Lower lobe of right lung (tissue), 2 donors: ENCODE results near the gene UCN3. TPM values are rescaled to one million over a fixed set of nuclear protein-coding genes. Genes with fewer than 3 reads are reported as not detected.

Source experiments
- ATAC-seq, 2 donors: fragments of 200-7000 bp; cut with Tn5 transposase; one replicate each; pipeline ENCODE4 v1.9.1; 2020 to 2022; ENCODE audit warnings: mild to moderate bottlenecking in 2 of 2, moderate library complexity in 2 of 2
- DNase-seq: peaks from one replicate; pipeline ENCODE4 v3.0.0-alpha.2; 2020
- H3K27ac ChIP-seq: fragments of 200-600 bp; one replicate; pipeline ENCODE4 v1.8.0; 2022
- H3K27me3 ChIP-seq: fragments of 200-600 bp; one replicate; pipeline ENCODE4 v1.8.0; 2022; ENCODE audit warnings: low read depth
- H3K36me3 ChIP-seq: fragments of 200-600 bp; one replicate; pipeline ENCODE4 v1.8.0; 2022; ENCODE audit warnings: mild to moderate bottlenecking
- H3K4me1 ChIP-seq: fragments of 200-600 bp; one replicate; pipeline ENCODE4 v1.8.0; 2022
- H3K4me3 ChIP-seq: fragments of 200-600 bp; one replicate; pipeline ENCODE4 v1.8.0; 2022; ENCODE audit warnings: mild to moderate bottlenecking
- H3K9me3 ChIP-seq: fragments of 200-600 bp; one replicate; pipeline ENCODE4 v1.8.0; 2022
- intact Hi-C: fragments of 100-400 bp; cut with DNase I; formaldehyde crosslinking; loops from one replicate; pipeline ENCODE4 v1.11.0; 2022
- total RNA-seq: library from RNA; stranded (reverse); fragmentation: NEBNext Ultra II Directional; extraction: Animal tissue kit (Norgen Biotek cat#: 25700); gene quantifications from one replicate; pipeline ENCODE4 v1.2.1, GENCODE V29; 2021
- TF ChIP-seq, protein P1 (sequence below): fragments of 200-600 bp; IDR thresholded peaks from one replicate; pipeline ENCODE4 v1.8.0; 2022; ENCODE audit warnings: antibody characterized with exemption, mild to moderate bottlenecking
- donor health status: DM: no; HTN: yes; CAD: no; lungs with severe emphysema.

UCN3 gene
- total RNA-seq, 1 donor from 2014 or later = 0.53 TPM

DNA sequence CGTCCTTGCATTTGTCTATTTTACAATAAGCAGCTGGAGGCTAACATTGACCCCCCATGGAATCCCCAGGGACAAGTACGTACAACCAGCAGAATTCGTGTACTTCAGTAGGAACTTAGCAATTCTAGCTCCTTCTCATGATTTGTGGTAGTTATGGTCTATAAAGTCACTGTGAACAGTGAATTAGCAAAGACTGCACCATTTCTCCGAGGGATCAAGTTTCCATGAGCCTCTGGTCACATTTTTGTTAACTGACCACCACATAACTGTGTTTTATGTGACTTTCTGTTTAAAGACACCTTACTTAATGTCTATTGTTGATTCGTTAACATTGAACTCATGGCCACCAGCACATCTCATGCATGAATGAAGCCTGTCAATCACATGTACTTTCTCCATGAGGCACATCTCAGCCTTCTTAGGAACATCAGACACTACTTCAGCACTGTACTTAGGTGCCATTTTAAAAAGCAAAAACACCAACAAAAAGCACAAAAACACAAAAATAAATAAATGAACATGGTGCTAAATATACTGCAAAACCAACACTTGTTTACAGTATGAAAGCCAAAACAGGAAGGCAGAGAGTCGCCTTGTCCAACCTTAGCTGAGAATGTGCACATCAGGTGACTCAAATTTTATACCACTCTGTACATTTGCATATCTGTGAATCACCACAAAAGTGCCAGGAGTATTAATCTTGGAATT is 9.0 kb upstream of the UCN3 start:
- Histone ChIP-seq H3K4me1 (no peaks in the 10 kb centered on the region), H3K4me3 (no peak overlapping the region), H3K36me3 (no peaks in the 10 kb centered on the region), H3K27me3 (no peaks in the 10 kb centered on the region), H3K27ac (no peak overlapping the region), H3K9me3 (no peaks in the 10 kb centered on the region)
- intact Hi-C loops = no loop called here
- no peak for ATAC-seq
- DNase-seq = no peak
- TF ChIP-seq, protein P1, sequence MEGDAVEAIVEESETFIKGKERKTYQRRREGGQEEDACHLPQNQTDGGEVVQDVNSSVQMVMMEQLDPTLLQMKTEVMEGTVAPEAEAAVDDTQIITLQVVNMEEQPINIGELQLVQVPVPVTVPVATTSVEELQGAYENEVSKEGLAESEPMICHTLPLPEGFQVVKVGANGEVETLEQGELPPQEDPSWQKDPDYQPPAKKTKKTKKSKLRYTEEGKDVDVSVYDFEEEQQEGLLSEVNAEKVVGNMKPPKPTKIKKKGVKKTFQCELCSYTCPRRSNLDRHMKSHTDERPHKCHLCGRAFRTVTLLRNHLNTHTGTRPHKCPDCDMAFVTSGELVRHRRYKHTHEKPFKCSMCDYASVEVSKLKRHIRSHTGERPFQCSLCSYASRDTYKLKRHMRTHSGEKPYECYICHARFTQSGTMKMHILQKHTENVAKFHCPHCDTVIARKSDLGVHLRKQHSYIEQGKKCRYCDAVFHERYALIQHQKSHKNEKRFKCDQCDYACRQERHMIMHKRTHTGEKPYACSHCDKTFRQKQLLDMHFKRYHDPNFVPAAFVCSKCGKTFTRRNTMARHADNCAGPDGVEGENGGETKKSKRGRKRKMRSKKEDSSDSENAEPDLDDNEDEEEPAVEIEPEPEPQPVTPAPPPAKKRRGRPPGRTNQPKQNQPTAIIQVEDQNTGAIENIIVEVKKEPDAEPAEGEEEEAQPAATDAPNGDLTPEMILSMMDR = no peak

DNA sequence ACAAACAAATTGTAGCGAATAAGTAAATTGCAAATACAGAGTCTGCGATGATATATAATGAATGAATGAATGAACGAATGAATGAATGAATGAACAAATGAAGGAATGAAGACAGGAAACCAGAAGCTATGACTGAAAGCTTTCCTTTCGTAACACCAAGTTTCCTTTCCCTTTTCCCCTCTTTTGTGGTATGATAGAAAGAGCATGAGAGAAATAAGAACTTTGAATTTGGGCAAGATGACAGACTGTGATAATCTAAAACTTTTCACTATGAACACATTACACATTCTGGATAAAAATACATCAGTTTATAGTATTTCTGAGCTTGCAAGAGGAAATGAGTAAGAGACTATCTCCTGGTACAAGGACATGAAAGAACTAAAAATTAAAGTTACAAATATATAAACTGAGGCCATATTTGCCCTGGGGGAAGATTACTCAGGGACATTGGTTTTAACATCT is 8.4 kb upstream of the UCN3 start:
- H3K36me3 ChIP-seq = no peaks in the 10 kb centered on the region
- ATAC-seq = no peak
- no peak for DNase-seq
- no peak overlapping the region for H3K27ac ChIP-seq
- TF ChIP-seq, protein P1 = no peak
- H3K9me3 ChIP-seq = no peaks in the 10 kb centered on the region
- H3K4me1 ChIP-seq = no peaks in the 10 kb centered on the region
- no peaks in the 10 kb centered on the region for H3K27me3 ChIP-seq
- no peak overlapping the region for H3K4me3 ChIP-seq
- intact Hi-C loops = no loop called here

DNA sequence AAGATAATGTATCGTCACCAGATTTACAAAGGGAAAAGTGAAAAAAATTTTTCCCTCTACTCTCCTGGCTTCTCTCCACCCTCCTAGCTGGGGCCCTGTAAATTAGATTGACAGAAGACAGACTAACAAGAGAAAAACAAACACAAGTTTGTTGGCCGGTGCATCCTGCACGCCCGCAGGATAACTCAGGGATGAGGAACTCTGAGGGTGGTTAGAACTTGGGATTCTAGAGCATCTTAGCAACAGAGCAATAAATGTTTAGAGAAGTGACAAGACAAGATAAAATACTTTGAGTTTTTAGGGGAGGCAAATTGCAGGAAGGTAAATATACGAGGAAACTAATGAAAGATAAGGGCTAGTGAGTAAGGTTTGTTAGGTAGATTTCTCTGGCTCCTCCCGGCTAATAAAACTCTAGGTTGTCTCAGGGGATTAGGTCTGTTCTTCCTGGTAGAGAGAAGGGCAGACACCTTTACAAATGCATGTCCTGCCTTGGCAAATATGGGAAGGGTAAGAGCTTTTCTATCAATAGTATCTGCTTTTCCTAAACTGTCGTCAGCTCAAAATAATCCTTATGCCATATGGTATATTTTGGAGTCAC is 4.3 kb upstream of the UCN3 start:
- ATAC-seq (no peak), DNase-seq (no peak)
- Histone ChIP-seq H3K27ac (no peak overlapping the region), H3K4me3 (no peak overlapping the region), H3K27me3 (peaks cover 7% of the 10 kb centered on the region), H3K9me3 (no peaks in the 10 kb centered on the region), H3K4me1 (no peaks in the 10 kb centered on the region), H3K36me3 (no peaks in the 10 kb centered on the region)
- intact Hi-C loops = no loop called here
- TF ChIP-seq, protein P1 = no peak

DNA sequence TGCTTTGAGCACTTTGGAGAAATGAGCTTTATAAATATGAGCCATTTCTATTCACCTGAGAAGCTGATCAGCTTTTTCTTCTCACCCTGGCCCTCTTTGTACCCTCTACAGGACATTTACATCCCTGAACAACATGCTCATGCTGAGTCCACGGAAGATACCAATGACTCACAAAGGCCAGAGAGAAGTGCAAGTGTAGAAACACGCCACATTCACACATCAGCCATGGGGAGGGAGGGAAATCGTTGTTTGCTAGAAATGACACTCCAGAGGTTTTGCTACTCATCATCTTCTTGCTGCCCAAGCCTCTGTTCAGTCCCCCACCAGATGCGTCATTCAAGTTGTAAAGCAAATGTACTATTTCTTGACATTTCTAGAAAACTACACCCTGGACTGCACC is 2.8 kb upstream of the UCN3 start:
- TF ChIP-seq, protein P1 = no peak
- DNase-seq (no peak), ATAC-seq (no peak)
- H3K9me3 ChIP-seq = no peaks in the 10 kb centered on the region
- no peak overlapping the region for H3K27ac ChIP-seq
- H3K36me3 ChIP-seq = no peaks in the 10 kb centered on the region
- H3K4me1 ChIP-seq = no peaks in the 10 kb centered on the region
- H3K4me3 ChIP-seq = no peak overlapping the region
- H3K27me3 ChIP-seq = peaks cover 7% of the 10 kb centered on the region
- intact Hi-C loops = no loop called here

DNA sequence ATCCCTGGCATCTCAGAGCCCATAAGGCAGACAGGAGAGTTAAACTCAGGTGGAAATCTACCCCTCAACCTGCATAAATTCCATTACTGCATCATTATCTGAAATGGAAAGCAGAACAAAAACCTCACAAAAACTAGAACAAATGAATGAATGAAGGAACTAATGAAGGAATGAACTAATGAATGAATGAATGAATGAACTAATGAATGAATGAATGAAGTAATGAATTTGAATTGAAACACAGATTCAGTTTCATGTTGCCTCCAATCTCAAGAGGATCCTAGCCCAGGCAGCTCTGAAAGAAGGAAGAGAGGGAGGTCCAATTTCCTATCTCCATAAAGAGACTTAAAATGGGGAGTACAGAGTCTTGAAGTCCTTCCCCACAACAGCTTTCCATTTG is 1.9 kb upstream of the UCN3 start:
- Histone ChIP-seq H3K9me3 (no peaks in the 10 kb centered on the region), H3K4me3 (no peak overlapping the region), H3K36me3 (no peaks in the 10 kb centered on the region), H3K27ac (no peak overlapping the region), H3K27me3 (peaks cover 7% of the 10 kb centered on the region), H3K4me1 (no peaks in the 10 kb centered on the region)
- intact Hi-C loops = no loop called here
- DNase-seq (no peak), ATAC-seq (no peak)
- TF ChIP-seq, protein P1 = no peak
